H1 (cell line): ENCODE data around the gene CPED1. TPM values are rescaled to one million over a fixed set of nuclear protein-coding genes. Genes with fewer than 3 reads are reported as not detected.

Source experiments
- CTCF ChIA-PET: fragments of 300-600 bp; sonication (Branson Sonifier 250); formaldehyde crosslinking; loops from one replicate; lab custom pipeline; 2021; ENCODE audit not compliant: partially characterized antibody; lab: Charles Lee
- POLR2A ChIA-PET: fragments of 300-600 bp; sonication (Branson Sonifier 250); formaldehyde crosslinking; loops from one replicate; lab custom pipeline; 2021; ENCODE audit warnings: inconsistent platforms; ENCODE audit not compliant: partially characterized antibody; lab: Charles Lee
- DNase-seq, 2 experiments: peaks; one replicate each; pipeline versions ENCODE4 v3.0.0 to v3.0.0-alpha.2; 2010 to 2022; ENCODE audit warnings: low spot score in 2 of 2, low read depth in 1 of 2, mixed read lengths in 1 of 2
- FAIRE-seq: peaks from 2 replicates; lab custom pipeline; 2011; peaks lifted over from hg19 to GRCh38; lab: Jason Lieb, UNC
- H2AFZ ChIP-seq: 2 replicates; pipeline ENCODE4 v1.8.1; 2012; ENCODE audit warnings: low read length, inconsistent platforms
- H2AK5ac ChIP-seq: 2 replicates; pipeline ENCODE4 v1.6.1; 2013; ENCODE audit warnings: low read depth, low read length
- H2BK120ac ChIP-seq: replicated peaks from 2 replicates; pipeline ENCODE3; 2013; ENCODE audit warnings: low read depth, low read length, inconsistent platforms
- H2BK12ac ChIP-seq: 2 replicates; pipeline ENCODE4 v1.6.1; 2013; ENCODE audit warnings: low read depth, low read length
- H2BK15ac ChIP-seq: 2 replicates; pipeline ENCODE4 v1.6.1; 2013; ENCODE audit warnings: low read length
- H2BK20ac ChIP-seq: 2 replicates; pipeline ENCODE4 v1.6.1; 2013; ENCODE audit warnings: low read length
- H2BK5ac ChIP-seq: 2 replicates; pipeline ENCODE4 v1.6.1; 2013; ENCODE audit warnings: low read depth, low read length
- H3K14ac ChIP-seq: 2 replicates; pipeline ENCODE4 v1.6.1; 2013; ENCODE audit warnings: inconsistent platforms; ENCODE audit not compliant: insufficient read length
- H3K18ac ChIP-seq: 2 replicates; pipeline ENCODE4 v1.6.1; 2013; ENCODE audit warnings: low read length; ENCODE audit errors: extremely low read depth
- H3K23ac ChIP-seq: 2 replicates; pipeline ENCODE4 v1.6.1; 2013; ENCODE audit warnings: inconsistent platforms; ENCODE audit not compliant: insufficient read length
- H3K23me2 ChIP-seq: 2 replicates; pipeline ENCODE4 v1.6.1; 2013; ENCODE audit warnings: low read depth, low read length
- H3K27ac ChIP-seq: 2 replicates; pipeline ENCODE4 v1.6.1; 2011; ENCODE audit warnings: low read depth, low read length, inconsistent platforms
- H3K27me3 ChIP-seq, 4 experiments: replicated peaks in 1 of 4; 1 replicate in 1 of 4; 2 replicates in 3 of 4; pipeline versions ENCODE4 v1.6.1 to v1.8.1; 2011 to 2013; ENCODE audit warnings: low read length in 3 of 4, mild to moderate bottlenecking in 3 of 4, inconsistent platforms in 2 of 4, mixed read lengths in 2 of 4, moderate library complexity in 1 of 4; ENCODE audit not compliant: control insufficient read depth in 3 of 4, insufficient read depth in 3 of 4; ENCODE audit errors: extremely low read depth in 1 of 4
- H3K36me3 ChIP-seq, 4 experiments: 2 replicates each; pipeline versions ENCODE4 v1.6.1 to v1.8.1; 2011 to 2013; ENCODE audit warnings: mild to moderate bottlenecking in 4 of 4, low read length in 3 of 4, moderate library complexity in 2 of 4, control low read depth in 1 of 4, inconsistent platforms in 1 of 4; ENCODE audit not compliant: insufficient read depth in 4 of 4, control insufficient read depth in 2 of 4
- H3K4ac ChIP-seq: replicated peaks from 2 replicates; pipeline ENCODE3; 2013; ENCODE audit warnings: low read length, low read depth, mixed read lengths, inconsistent platforms; ENCODE audit not compliant: insufficient read length
- H3K4me1 ChIP-seq, 4 experiments: replicated peaks in 1 of 4; 1 replicate in 1 of 4; 2 replicates in 3 of 4; pipeline versions ENCODE4 v1.6.1 to v1.8.1; 2011 to 2013; ENCODE audit warnings: low read length in 3 of 4, inconsistent platforms in 2 of 4, mixed read lengths in 1 of 4; ENCODE audit not compliant: insufficient read depth in 4 of 4, control insufficient read depth in 3 of 4
- H3K4me2 ChIP-seq, 2 experiments: 2 replicates each; pipeline versions ENCODE4 v1.6.1 to v1.8.1; 2011 to 2013; ENCODE audit warnings: low read depth in 2 of 2, low read length in 2 of 2, control low read depth in 1 of 2, inconsistent platforms in 1 of 2, mild to moderate bottlenecking in 1 of 2; ENCODE audit not compliant: insufficient read depth in 1 of 2
- H3K4me3 ChIP-seq, 4 experiments: fragments of 200-600, 300-600 bp in 1 of 4; sonication (generic), shearing (Covaris generic), sonication (Bioruptor Twin) in 1 of 4; 2 replicates each; pipeline versions ENCODE4 v1.5.1 to v1.8.1; 2011 to 2016; ENCODE audit warnings: low read length in 4 of 4, low read depth in 3 of 4, control low read depth in 2 of 4, inconsistent platforms in 2 of 4, mild to moderate bottlenecking in 2 of 4, mixed read lengths in 1 of 4, moderate library complexity in 1 of 4; ENCODE audit not compliant: insufficient read depth in 2 of 4; ENCODE audit errors: extremely low read depth in 1 of 4
- H3K56ac ChIP-seq: replicated peaks from 2 replicates; pipeline ENCODE3; 2013; ENCODE audit warnings: low read depth, mild to moderate bottlenecking, mixed read lengths, low read length, inconsistent platforms; ENCODE audit not compliant: insufficient read length
- H3K79me1 ChIP-seq: 2 replicates; pipeline ENCODE4 v1.6.1; 2013; ENCODE audit warnings: low read depth, low read length, control low read depth
- H3K79me2 ChIP-seq, 2 experiments: 2 replicates each; pipeline versions ENCODE4 v1.6.1 to v1.8.1; 2012 to 2013; ENCODE audit warnings: low read length in 2 of 2, mild to moderate bottlenecking in 2 of 2, inconsistent platforms in 1 of 2; ENCODE audit not compliant: insufficient read depth in 2 of 2, control insufficient read depth in 1 of 2
- H3K9ac ChIP-seq, 4 experiments: replicated peaks in 1 of 4; 1 replicate in 1 of 4; 2 replicates in 3 of 4; pipeline versions ENCODE4 v1.6.1 to v1.8.1; 2011 to 2013; ENCODE audit warnings: low read depth in 3 of 4, low read length in 3 of 4, control low read depth in 2 of 4, mild to moderate bottlenecking in 2 of 4, moderate library complexity in 2 of 4, inconsistent platforms in 1 of 4; ENCODE audit errors: extremely low read depth in 1 of 4
- H3K9me3 ChIP-seq, 2 experiments: 2 replicates each; pipeline versions ENCODE4 v1.6.1 to v1.8.1; 2012 to 2013; ENCODE audit warnings: mild to moderate bottlenecking in 2 of 2, moderate library complexity in 2 of 2, control low read depth in 1 of 2, inconsistent platforms in 1 of 2, low read depth in 1 of 2, low read length in 1 of 2, mixed read lengths in 1 of 2; ENCODE audit not compliant: insufficient read depth in 2 of 2
- H4K20me1 ChIP-seq, 2 experiments: replicated peaks in 1 of 2; 2 replicates each; pipeline versions ENCODE3 to v1.8.1; 2011 to 2013; ENCODE audit warnings: inconsistent platforms in 2 of 2, low read length in 2 of 2, mild to moderate bottlenecking in 1 of 2; ENCODE audit not compliant: insufficient read depth in 2 of 2, control insufficient read depth in 1 of 2
- H4K5ac ChIP-seq: 2 replicates; pipeline ENCODE4 v1.6.1; 2013; ENCODE audit warnings: low read length, low read depth, mixed read lengths, inconsistent platforms; ENCODE audit not compliant: insufficient read length
- H4K8ac ChIP-seq: 2 replicates; pipeline ENCODE4 v1.8.0; 2013; ENCODE audit warnings: mild to moderate bottlenecking, moderate library complexity, low read length, inconsistent platforms; ENCODE audit not compliant: insufficient read depth; ENCODE audit errors: extremely low read depth
- H4K91ac ChIP-seq: replicated peaks from 2 replicates; pipeline ENCODE3; 2013; ENCODE audit warnings: low read length, mixed read lengths, inconsistent platforms; ENCODE audit not compliant: insufficient read length
- JUN ChIP-seq: IDR thresholded peaks from 2 replicates; pipeline ENCODE4 v1.6.1; 2011; ENCODE audit warnings: low read depth, mild to moderate bottlenecking, improper control_type of control experiment, low read length
- SAP30 ChIP-seq: fragments of 300-600 bp; sonication (generic); IDR thresholded peaks from 2 replicates; pipeline ENCODE4 v1.7.1; 2012; ENCODE audit warnings: low read length, moderate library complexity, mild to moderate bottlenecking, inconsistent platforms; ENCODE audit not compliant: insufficient read depth, insufficient replicate concordance
- TBP ChIP-seq: IDR thresholded peaks from 2 replicates; pipeline ENCODE4 v1.6.1; 2011; ENCODE audit warnings: low read depth, low read length, improper control_type of control experiment
- polyA plus RNA-seq, 7 experiments: library from polyadenylated mRNA; depleted of rRNA in 3 of 7; stranded (reverse) in 5 of 7; unstranded in 2 of 7; fragments of >200 nt in 5 of 7; fragments of 200-250 nt in 2 of 7; gene quantifications; 1 replicate in 5 of 7; 2 replicates in 1 of 7; 4 replicates in 1 of 7; pipeline versions ENCODE4 v1.2.1 to v1.2.3, GENCODE V29; 2011 to 2013; ENCODE audit warnings: missing spikeins in 2 of 7, mixed read lengths in 2 of 7
- total RNA-seq: library from RNA; stranded (reverse); fragmentation: NEBNext Ultra II Directional; extraction: Animal tissue kit (Norgen Biotek cat#: 25700); gene quantifications from 2 replicates; pipeline ENCODE4 v1.2.1, GENCODE V29; 2021

The CPED1 gene
- total and polyA plus RNA-seq, 2 of the 8 experiments (the other 6 are each of a cell fraction or from before 2014, with no cell fraction given) = 0.08 to 0.39 TPM

GRCh38 chr7:121101083-121101482, 112.6 kb downstream of the CPED1 start:
- Histone ChIP-seq H2BK15ac (no peak overlapping the region), H3K4me2 (no peak overlapping the region), H2BK20ac (no peak overlapping the region), H3K4ac (no peak overlapping the region), H4K8ac (no peak overlapping the region), H3K9ac (no peak overlapping the region), H2BK120ac (no peak overlapping the region), H3K36me3 (no peaks in the 10 kb centered on the region), H4K5ac (no peak overlapping the region), H2AFZ (no peak overlapping the region), H3K14ac (no peak overlapping the region), H3K4me1 (peaks cover 3 to 18% (median 6%) of the 10 kb centered on the region in 4 experiments; a peak in 5 of 7 replicates), H3K27me3 (no peaks in the 10 kb centered on the region), H3K23ac (no peak overlapping the region), H2BK5ac (no peak overlapping the region), H2BK12ac (no peak overlapping the region), H3K18ac (no peak overlapping the region), H4K91ac (no peak overlapping the region), H3K4me3 (no peak overlapping the region), H2AK5ac (no peak overlapping the region), H3K9me3 (no peaks in the 10 kb centered on the region), H3K56ac (no peak overlapping the region), H4K20me1 (no peaks in the 10 kb centered on the region), H3K79me2 (no peaks in the 10 kb centered on the region), H3K79me1 (no peaks in the 10 kb centered on the region), H3K27ac (no peak overlapping the region), H3K23me2 (no peaks in the 10 kb centered on the region)
- POLR2A ChIA-PET = no interaction called here
- CTCF ChIA-PET = interaction anchor here (1.3 to 7.6 kb wide), 3 partner anchors 25 to 119 kb away, joined by 4 to 86 read pairs (median 7); partner anchors contain the start of gene CPED1
- no peak for DNase-seq
- no peak for FAIRE-seq
- TF ChIP-seq JUN = no peak
- no peak for TF ChIP-seq TBP
- no peak for TF ChIP-seq SAP30
